ENCODE data around the gene EPB41L3. TPM values are rescaled to one million over a fixed set of nuclear protein-coding genes. Genes with fewer than 3 reads are reported as not detected.

EPB41L3 gene
- total RNA-seq, 1 experiment from 2014 or later, result 16.1 TPM

DNA sequence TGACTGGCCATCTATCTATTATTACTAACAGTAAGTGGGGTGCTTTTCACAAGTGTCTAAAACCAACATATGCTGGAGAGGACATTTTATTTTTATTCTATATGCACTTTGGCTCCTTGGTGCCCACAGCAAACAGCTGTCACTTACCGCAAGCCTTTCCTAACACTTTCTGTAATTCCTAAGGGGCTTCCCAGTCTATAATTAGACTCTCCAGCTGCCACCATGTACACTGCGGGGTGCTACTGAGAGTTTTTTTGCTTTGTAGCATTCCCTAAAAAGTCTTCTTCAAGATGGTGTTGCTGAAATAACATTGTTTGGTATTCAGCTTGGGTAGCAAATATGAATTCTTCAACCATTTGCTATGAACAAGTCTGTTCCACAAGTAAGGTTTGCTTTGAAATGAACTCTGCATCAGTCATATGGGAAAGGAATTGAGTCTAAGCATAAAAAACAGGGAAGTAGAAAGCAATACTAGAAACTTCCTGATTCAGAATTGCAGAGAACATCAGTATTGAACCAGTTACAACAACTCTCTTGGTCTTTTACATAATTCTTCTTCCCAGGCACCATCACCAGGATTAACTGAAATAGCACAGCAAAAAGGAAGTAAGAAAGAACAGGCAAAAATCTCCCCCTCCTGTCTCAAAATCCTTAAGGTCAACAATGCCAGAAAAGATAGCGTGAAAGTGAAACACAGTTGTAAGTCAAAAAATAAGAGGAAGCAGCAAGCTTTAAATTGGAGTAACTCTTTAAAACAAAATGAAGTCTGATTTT is 28.6 kb downstream of the EPB41L3 start:
- Histone ChIP-seq H2AK5ac (ENCODE audit: insufficient read length, low read length) (no peak overlapping the region), H3K4me1 (ENCODE audit: insufficient read depth, low read length) (peaks cover 3% of the 10 kb centered on the region; the same call in 1 of the 2 replicates), H2BK5ac (ENCODE audit: insufficient read length, low read length) (no peak overlapping the region), H3K79me2 (ENCODE audit: insufficient read depth, low read length) (no peaks in the 10 kb centered on the region), H3K56ac (ENCODE audit: insufficient read length, low read depth, low read length) (no peak overlapping the region), H2BK20ac (ENCODE audit: low read depth, low read length, poor library complexity, severe bottlenecking) (no peak overlapping the region), H3K27ac (ENCODE audit: insufficient read length, low read depth, low read length) (no peak overlapping the region), H2BK12ac (ENCODE audit: insufficient read length, low read depth, low read length) (no peak overlapping the region), H3K9ac (ENCODE audit: extremely low read depth, insufficient read length, low read length) (no peak overlapping the region), H3T11ph (ENCODE audit: low read length) (no peak overlapping the region), H2BK15ac (ENCODE audit: low read depth, low read length) (no peak overlapping the region), H3K9me3 (ENCODE audit: control insufficient read depth, low read depth, low read length) (no peaks in the 10 kb centered on the region), H3K23me2 (ENCODE audit: insufficient read length, low read depth, low read length, poor library complexity, severe bottlenecking) (no peaks in the 10 kb centered on the region), H3K4me2 (ENCODE audit: insufficient read depth, insufficient read length, low read length) (no peak overlapping the region), H4K91ac (ENCODE audit: insufficient read length, low read depth, low read length) (no peak overlapping the region), H3K79me1 (ENCODE audit: insufficient read depth, low read depth, low read length, poor library complexity, severe bottlenecking) (no peaks in the 10 kb centered on the region), H3K14ac (ENCODE audit: insufficient read depth, low read length) (no peak overlapping the region), H3K23ac (ENCODE audit: insufficient read length, low read depth, low read length) (no peak overlapping the region), H3K4ac (ENCODE audit: low read depth, low read length) (no peak overlapping the region), H2BK120ac (ENCODE audit: low read depth, low read length, poor library complexity, severe bottlenecking) (no peak overlapping the region), H2AFZ (ENCODE audit: low read length) (no peak overlapping the region), H3K27me3 (ENCODE audit: insufficient read depth, low read length) (no peaks in the 10 kb centered on the region), H4K5ac (ENCODE audit: insufficient read length, low read depth, low read length) (no peak overlapping the region), H3K18ac (ENCODE audit: insufficient read length, low read depth, low read length) (no peak overlapping the region), H4K20me1 (ENCODE audit: control insufficient read depth, insufficient read depth, insufficient read length) (no peaks in the 10 kb centered on the region), H4K8ac (replicated peaks; ENCODE audit: insufficient read length, low read depth, low read length) (no peak overlapping the region)
- no peaks in the 10 kb centered on the region; a peak in 1 of 7 replicates for H3K36me3 Mint-ChIP-seq (ENCODE audit: insufficient read depth in 1 of 3, low read depth in 3 of 3)
- TF ChIP-seq, protein P1, sequence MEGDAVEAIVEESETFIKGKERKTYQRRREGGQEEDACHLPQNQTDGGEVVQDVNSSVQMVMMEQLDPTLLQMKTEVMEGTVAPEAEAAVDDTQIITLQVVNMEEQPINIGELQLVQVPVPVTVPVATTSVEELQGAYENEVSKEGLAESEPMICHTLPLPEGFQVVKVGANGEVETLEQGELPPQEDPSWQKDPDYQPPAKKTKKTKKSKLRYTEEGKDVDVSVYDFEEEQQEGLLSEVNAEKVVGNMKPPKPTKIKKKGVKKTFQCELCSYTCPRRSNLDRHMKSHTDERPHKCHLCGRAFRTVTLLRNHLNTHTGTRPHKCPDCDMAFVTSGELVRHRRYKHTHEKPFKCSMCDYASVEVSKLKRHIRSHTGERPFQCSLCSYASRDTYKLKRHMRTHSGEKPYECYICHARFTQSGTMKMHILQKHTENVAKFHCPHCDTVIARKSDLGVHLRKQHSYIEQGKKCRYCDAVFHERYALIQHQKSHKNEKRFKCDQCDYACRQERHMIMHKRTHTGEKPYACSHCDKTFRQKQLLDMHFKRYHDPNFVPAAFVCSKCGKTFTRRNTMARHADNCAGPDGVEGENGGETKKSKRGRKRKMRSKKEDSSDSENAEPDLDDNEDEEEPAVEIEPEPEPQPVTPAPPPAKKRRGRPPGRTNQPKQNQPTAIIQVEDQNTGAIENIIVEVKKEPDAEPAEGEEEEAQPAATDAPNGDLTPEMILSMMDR (conservative IDR thresholded peaks at IDR 0.05), result no peak
- H3K9me3 Mint-ChIP-seq, result no peaks in the 10 kb centered on the region; a peak in 1 of 5 replicates
- H3K4me3 Mint-ChIP-seq, result no peak overlapping the region
- no CpG with 5 or more reads among the region's 3 CpGs for WGBS (ENCODE audit: extremely low coverage, insufficient read length, low lambda C conversion rate)
- no peaks in the 10 kb centered on the region for H3K27me3 Mint-ChIP-seq (ENCODE audit: low read depth)
- peak overlapping the region in 1 of 3 experiments; percentile 12; a peak in 1 of 7 replicates for H3K27ac Mint-ChIP-seq
- DNase-seq, result no peak
- peaks cover 23 to 26% of the 10 kb centered on the region in 2 experiments for H3K4me1 Mint-ChIP-seq

Measured in H9 (cell line).